ENCODE results near the gene HOMEZ.
A peak's percentile ranks its signal among the peaks of the same experiment; 100 is the strongest.

HOMEZ gene

GRCh38 chr14:23286902-23287479 is 1.1 kb upstream of the HOMEZ start:
- Histone ChIP-seq H3K4me1 (ENCODE audit: control insufficient read depth, insufficient read depth, low read length) (peaks cover 12% of the 10 kb centered on the region), H3K27ac (ENCODE audit: extremely low read depth, low read depth, low read length) (peak overlapping the region; percentile 96), H3K9me3 (ENCODE audit: control insufficient read depth, insufficient read depth, low read depth, low read length) (no peaks in the 10 kb centered on the region), H3K36me3 (ENCODE audit: control insufficient read depth in 2 of 2, insufficient read depth in 1 of 2, low read length in 2 of 2) (peaks cover 0 to 3% of the 10 kb centered on the region in 2 experiments; a peak in 1 of 3 replicates), H3K4me3 (ENCODE audit: low read depth, low read length) (peak overlapping the region; percentile 58)
- ChIA-PET POLR2A (interaction anchor here (0.6 to 3.1 kb wide), 9 partner anchors 11 to 568 kb away, joined by 3 to 41 read pairs (median 6); partner anchors contain the start of genes BCL2L2, HAUS4, PABPN1 and PPP1R3E), CTCF (interaction anchor here (0.5 to 2.2 kb wide), 7 partner anchors 8 to 1073 kb away, joined by 3 to 8 read pairs (median 3); no protein-coding TSS in a partner anchor)
- TF ChIP-seq ZNF221 (tag by site-specific recombination; IDR thresholded peaks at IDR 0.05; ENCODE audit: borderline replicate concordance) = no peak
- no peak for TF ChIP-seq PRDM2 (tag by site-specific recombination; IDR thresholded peaks at IDR 0.05; ENCODE audit: borderline replicate concordance)
- TF ChIP-seq KLF16 (tag by site-specific recombination; IDR thresholded peaks at IDR 0.05) = no peak
- no peak for TF ChIP-seq WT1 (tag by site-specific recombination; IDR thresholded peaks at IDR 0.05)
- TF ChIP-seq YY2 (tag by site-specific recombination; IDR thresholded peaks at IDR 0.05) = no peak
- TF ChIP-seq YY1 (tag by site-specific recombination; IDR thresholded peaks at IDR 0.05) = no peak
- no peak for TF ChIP-seq ZNF202 (tag by site-specific recombination; IDR thresholded peaks at IDR 0.05; ENCODE audit: borderline replicate concordance)
- TF ChIP-seq ZNF350 (tag by site-specific recombination; IDR thresholded peaks at IDR 0.05) = no peak
- no peak for TF ChIP-seq ZNF843 (tag by site-specific recombination; IDR thresholded peaks at IDR 0.05)
- TF ChIP-seq ZNF777 (tag by site-specific recombination; IDR thresholded peaks at IDR 0.05; ENCODE audit: borderline replicate concordance) = no peak
- TF ChIP-seq SALL2 (tag by site-specific recombination; IDR thresholded peaks at IDR 0.05; ENCODE audit: borderline replicate concordance) = no peak
- no peak for TF ChIP-seq ZNF114 (tag by site-specific recombination; IDR thresholded peaks at IDR 0.05)
- TF ChIP-seq ZBTB6 (tag by site-specific recombination; IDR thresholded peaks at IDR 0.05) = no peak
- no peak for TF ChIP-seq ZNF830 (tag by site-specific recombination; IDR thresholded peaks at IDR 0.05; ENCODE audit: low read depth)
- TF ChIP-seq SP2 (tag by site-specific recombination; IDR thresholded peaks at IDR 0.05) = no peak
- TF ChIP-seq ZNF23 (tag by site-specific recombination; IDR thresholded peaks at IDR 0.05; ENCODE audit: borderline replicate concordance) = no peak
- TF ChIP-seq ZNF654 (tag by site-specific recombination; IDR thresholded peaks at IDR 0.05; ENCODE audit: low read depth) = no peak
- no peak for TF ChIP-seq ZSCAN18 (tag by site-specific recombination; IDR thresholded peaks at IDR 0.05)
